Kidney epithelial cell (primary cell): ENCODE results near the gene KANK4. TPM values are rescaled to one million over a fixed set of nuclear protein-coding genes. Genes with fewer than 3 reads are reported as not detected.
"Not testable (repeated sequence)": the region's sequence is repeated elsewhere in the genome, so short reads cannot be mapped to it uniquely, and the experiment has no call there.

Experiments used
- DNase-seq: peaks from one replicate; pipeline ENCODE4 v3.0.0-alpha.2; 2010; ENCODE audit warnings: low read depth
- H3K27me3 ChIP-seq: 2 replicates; pipeline ENCODE4 v1.6.0; 2011; ENCODE audit warnings: low read length; ENCODE audit not compliant: control insufficient read depth, insufficient read depth
- H3K36me3 ChIP-seq: 2 replicates; pipeline ENCODE4 v1.5.1; 2011; ENCODE audit warnings: low read length; ENCODE audit not compliant: control insufficient read depth, insufficient read depth
- H3K4me3 ChIP-seq: 2 replicates; pipeline ENCODE4 v1.5.1; 2011; ENCODE audit warnings: low read depth, mild to moderate bottlenecking, control low read depth, low read length
- CTCF ChIP-seq: IDR thresholded peaks from 2 replicates; pipeline ENCODE4 v1.5.1; 2011; ENCODE audit warnings: mild to moderate bottlenecking, moderate library complexity, low read length, control low read depth, inconsistent platforms; ENCODE audit not compliant: insufficient read depth, poor library complexity, severe bottlenecking
- total RNA-seq: library from RNA; depleted of rRNA; stranded (reverse); fragments of >200 nt; gene quantifications from 2 replicates; pipeline ENCODE4 v1.2.3, GENCODE V29; 2015

Gene KANK4
- total RNA-seq, 1 donor from 2014 or later, result 10.1 TPM

GRCh38 chr1:62240651-62241370 is 78.4 kb downstream of the KANK4 start:
- Histone ChIP-seq H3K36me3 (no peaks in the 10 kb centered on the region), H3K4me3 (no peak overlapping the region), H3K27me3 (no peaks in the 10 kb centered on the region)
- DNase-seq, result no peak
- TF ChIP-seq CTCF, result no peak

GRCh38 chr1:62239652-62240403 is 79.4 kb downstream of the KANK4 start:
- H3K36me3 ChIP-seq, H3K27me3 ChIP-seq, DNase-seq, H3K4me3 ChIP-seq: not testable (repeated sequence)

- no peak overlapping the region for H3K4me3 ChIP-seq
- DNase-seq, result no peak
- no peaks in the 10 kb centered on the region for H3K36me3 ChIP-seq
- no peak for TF ChIP-seq CTCF
- no peaks in the 10 kb centered on the region for H3K27me3 ChIP-seq
Measured at GRCh38 chr1:62238507-62238906, 80.7 kb downstream of the KANK4 start.

- no peak for TF ChIP-seq CTCF
- H3K36me3 ChIP-seq, result no peaks in the 10 kb centered on the region
- H3K4me3 ChIP-seq, result no peak overlapping the region
- H3K27me3 ChIP-seq, result no peaks in the 10 kb centered on the region
- no peak for DNase-seq
Measured at GRCh38 chr1:62237950-62238374, 81.3 kb downstream of the KANK4 start.

GRCh38 chr1:62237361-62237760 is 81.9 kb downstream of the KANK4 start:
- DNase-seq, result no peak
- no peaks in the 10 kb centered on the region for H3K27me3 ChIP-seq
- no peak overlapping the region for H3K4me3 ChIP-seq
- no peaks in the 10 kb centered on the region for H3K36me3 ChIP-seq
- TF ChIP-seq CTCF, result no peak

- no peak for TF ChIP-seq CTCF
- H3K27me3 ChIP-seq, result no peaks in the 10 kb centered on the region
- no peak for DNase-seq
Measured at GRCh38 chr1:62235576-62235975, 83.7 kb downstream of the KANK4 start.

More at GRCh38 chr1:62235576-62235975, 83.7 kb downstream of the KANK4 start:
- Histone ChIP-seq H3K4me3 (no peak overlapping the region), H3K36me3 (no peaks in the 10 kb centered on the region)
